ENCODE measurements around the gene CYP4F3.

Gene CYP4F3

GRCh38 chr19:15666883-15667282, 26.2 kb downstream of the CYP4F3 start:
- TF ChIP-seq TAF1 (IDR thresholded peaks at IDR 0.05; ENCODE audit: low read depth) (no peak), ZBTB7A (IDR thresholded peaks at IDR 0.05; ENCODE audit: low read depth) (no peak), USF1 (IDR thresholded peaks at IDR 0.05) (no peak)

- TF ChIP-seq TAF1 (IDR thresholded peaks at IDR 0.05; ENCODE audit: low read depth), result no peak
- peak; percentile 62 for TF ChIP-seq REST (IDR thresholded peaks at IDR 0.05; ENCODE audit: low read depth)
These were observed 28.7 kb downstream of the CYP4F3 start for GRCh38 chr19:15669440-15669839.

GRCh38 chr19:15669891-15670290, 29.2 kb downstream of the CYP4F3 start:
- TF ChIP-seq REST (IDR thresholded peaks at IDR 0.05; ENCODE audit: low read depth), result no peak
- no peak for TF ChIP-seq YY1 (IDR thresholded peaks at IDR 0.05; ENCODE audit: low read depth)
- no peak for TF ChIP-seq TCF12 (IDR thresholded peaks at IDR 0.05; ENCODE audit: low read depth)
- no peak for TF ChIP-seq ZBTB7A (IDR thresholded peaks at IDR 0.05; ENCODE audit: low read depth)
- TF ChIP-seq NFIC (IDR thresholded peaks at IDR 0.05), result no peak
- TF ChIP-seq RAD21 (IDR thresholded peaks at IDR 0.05; ENCODE audit: low read depth), result no peak
- no peak for TF ChIP-seq TEAD4 (IDR thresholded peaks at IDR 0.05)
- TF ChIP-seq USF1 (IDR thresholded peaks at IDR 0.05), result no peak
- TF ChIP-seq CREB1 (IDR thresholded peaks at IDR 0.05; ENCODE audit: low read depth), result no peak
- TF ChIP-seq EGR1 (IDR thresholded peaks at IDR 0.05), result no peak
- no peak for TF ChIP-seq TAF1 (IDR thresholded peaks at IDR 0.05; ENCODE audit: low read depth)
- TF ChIP-seq FOXM1 (IDR thresholded peaks at IDR 0.05; ENCODE audit: borderline replicate concordance, low read depth), result no peak
- TF ChIP-seq CEBPB (IDR thresholded peaks at IDR 0.05), result no peak
- no peak for TF ChIP-seq EP300 (IDR thresholded peaks at IDR 0.05; ENCODE audit: borderline replicate concordance)
- TF ChIP-seq MAX (IDR thresholded peaks at IDR 0.05), result no peak

- TF ChIP-seq USF1 (IDR thresholded peaks at IDR 0.05) (no peak), TEAD4 (IDR thresholded peaks at IDR 0.05) (no peak), CREB1 (IDR thresholded peaks at IDR 0.05; ENCODE audit: low read depth) (no peak), TAF1 (IDR thresholded peaks at IDR 0.05; ENCODE audit: low read depth) (no peak), CEBPB (IDR thresholded peaks at IDR 0.05) (no peak), TCF12 (IDR thresholded peaks at IDR 0.05; ENCODE audit: low read depth) (no peak), REST (IDR thresholded peaks at IDR 0.05; ENCODE audit: low read depth) (no peak), NFIC (IDR thresholded peaks at IDR 0.05) (no peak), YY1 (IDR thresholded peaks at IDR 0.05; ENCODE audit: low read depth) (no peak), EGR1 (IDR thresholded peaks at IDR 0.05) (no peak)
These were observed 30.6 kb downstream of the CYP4F3 start for GRCh38 chr19:15671237-15671821.

GRCh38 chr19:15671891-15672579, 31.3 kb downstream of the CYP4F3 start:
- no peak for TF ChIP-seq USF1 (IDR thresholded peaks at IDR 0.05)
- no peak for TF ChIP-seq TCF12 (IDR thresholded peaks at IDR 0.05; ENCODE audit: low read depth)

Data from Ishikawa (cell line).